ENCODE data around the gene HOXA9. TPM values are rescaled to one million over a fixed set of nuclear protein-coding genes. Genes with fewer than 3 reads are reported as not detected.

Gene HOXA9
- polyA plus RNA-seq, 1 of the 3 experiments (the other 2 are of a cell fraction), result not detected

DNA sequence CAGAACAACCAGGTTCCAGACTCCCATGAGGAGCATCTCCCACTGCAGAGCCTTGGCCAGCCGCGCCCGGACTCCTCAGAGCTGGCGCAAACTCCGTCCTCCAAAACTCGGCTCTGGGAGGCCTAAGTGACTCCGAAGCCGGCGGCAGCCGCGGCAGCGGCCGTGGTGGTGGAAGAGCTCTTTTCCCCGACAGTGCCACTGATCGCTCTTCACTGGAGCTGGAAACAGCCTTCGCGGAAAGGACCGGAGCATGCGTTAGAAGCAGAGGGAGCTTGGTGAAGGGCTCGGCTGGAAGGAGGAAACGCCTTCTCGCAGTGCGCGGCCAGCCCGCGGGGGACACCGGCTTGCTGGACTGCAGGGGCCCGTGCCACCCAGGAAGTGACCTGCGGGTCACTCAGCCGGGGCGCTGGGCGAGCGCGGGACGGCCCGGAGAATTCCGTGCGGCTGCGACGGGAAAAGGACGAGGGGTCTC lies 39.5 kb upstream of the HOXA9 start:
- Histone ChIP-seq H3K27me3 (ENCODE audit: insufficient read depth) (peaks cover 95% of the 10 kb centered on the region), H4K20me1 (ENCODE audit: insufficient read depth) (peaks cover 6% of the 10 kb centered on the region; the same call in 1 of the 2 replicates), H3K9me2 (no peaks in the 10 kb centered on the region), H3K4me3 (ENCODE audit: low read depth in 2 of 2, low read length in 1 of 2) (no peak overlapping the region; a peak in 1 of 4 replicates), H3K9me3 (no peaks in the 10 kb centered on the region), H3K79me2 (ENCODE audit: insufficient read depth) (no peaks in the 10 kb centered on the region), H2AFZ (ENCODE audit: low read depth) (no peak overlapping the region), H3K27ac (ENCODE audit: low read depth in 2 of 2, low read length in 1 of 2) (no peak overlapping the region), H3K9ac (no peak overlapping the region), H3K4me2 (peak overlapping the region; percentile 38; the same call in 1 of the 2 replicates), H3K36me3 (replicated peaks in 1 of 2; ENCODE audit: control insufficient read depth in 1 of 2, insufficient read depth in 2 of 2, low read length in 1 of 2) (no peaks in the 10 kb centered on the region), H3K4me1 (ENCODE audit: control insufficient read depth in 1 of 2, insufficient read depth in 2 of 2, low read depth in 1 of 2, low read length in 1 of 2) (peaks cover 0 to 7% of the 10 kb centered on the region in 2 experiments; a peak in 1 of 4 replicates), H3F3A (replicated peaks; ENCODE audit: insufficient read depth) (no peaks in the 10 kb centered on the region)
- no peak for TF ChIP-seq CHD2 (IDR thresholded peaks at IDR 0.05; ENCODE audit: low read length, partially characterized antibody)
- TF ChIP-seq, protein P1, sequence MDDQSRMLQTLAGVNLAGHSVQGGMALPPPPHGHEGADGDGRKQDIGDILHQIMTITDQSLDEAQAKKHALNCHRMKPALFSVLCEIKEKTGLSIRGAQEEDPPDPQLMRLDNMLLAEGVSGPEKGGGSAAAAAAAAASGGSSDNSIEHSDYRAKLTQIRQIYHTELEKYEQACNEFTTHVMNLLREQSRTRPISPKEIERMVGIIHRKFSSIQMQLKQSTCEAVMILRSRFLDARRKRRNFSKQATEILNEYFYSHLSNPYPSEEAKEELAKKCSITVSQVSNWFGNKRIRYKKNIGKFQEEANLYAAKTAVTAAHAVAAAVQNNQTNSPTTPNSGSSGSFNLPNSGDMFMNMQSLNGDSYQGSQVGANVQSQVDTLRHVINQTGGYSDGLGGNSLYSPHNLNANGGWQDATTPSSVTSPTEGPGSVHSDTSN (IDR thresholded peaks at IDR 0.05), result no peak
- no peak for TF ChIP-seq TAF1 (IDR thresholded peaks at IDR 0.05; ENCODE audit: borderline replicate concordance, low read depth, low read length)
- no peak for TF ChIP-seq FOXJ3 (CRISPR knock-in tag; IDR thresholded peaks at IDR 0.05)
- TF ChIP-seq, protein P2, sequence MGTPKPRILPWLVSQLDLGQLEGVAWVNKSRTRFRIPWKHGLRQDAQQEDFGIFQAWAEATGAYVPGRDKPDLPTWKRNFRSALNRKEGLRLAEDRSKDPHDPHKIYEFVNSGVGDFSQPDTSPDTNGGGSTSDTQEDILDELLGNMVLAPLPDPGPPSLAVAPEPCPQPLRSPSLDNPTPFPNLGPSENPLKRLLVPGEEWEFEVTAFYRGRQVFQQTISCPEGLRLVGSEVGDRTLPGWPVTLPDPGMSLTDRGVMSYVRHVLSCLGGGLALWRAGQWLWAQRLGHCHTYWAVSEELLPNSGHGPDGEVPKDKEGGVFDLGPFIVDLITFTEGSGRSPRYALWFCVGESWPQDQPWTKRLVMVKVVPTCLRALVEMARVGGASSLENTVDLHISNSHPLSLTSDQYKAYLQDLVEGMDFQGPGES (IDR thresholded peaks at IDR 0.05; ENCODE audit: low read depth, low read length), result no peak
- TF ChIP-seq, protein P3, sequence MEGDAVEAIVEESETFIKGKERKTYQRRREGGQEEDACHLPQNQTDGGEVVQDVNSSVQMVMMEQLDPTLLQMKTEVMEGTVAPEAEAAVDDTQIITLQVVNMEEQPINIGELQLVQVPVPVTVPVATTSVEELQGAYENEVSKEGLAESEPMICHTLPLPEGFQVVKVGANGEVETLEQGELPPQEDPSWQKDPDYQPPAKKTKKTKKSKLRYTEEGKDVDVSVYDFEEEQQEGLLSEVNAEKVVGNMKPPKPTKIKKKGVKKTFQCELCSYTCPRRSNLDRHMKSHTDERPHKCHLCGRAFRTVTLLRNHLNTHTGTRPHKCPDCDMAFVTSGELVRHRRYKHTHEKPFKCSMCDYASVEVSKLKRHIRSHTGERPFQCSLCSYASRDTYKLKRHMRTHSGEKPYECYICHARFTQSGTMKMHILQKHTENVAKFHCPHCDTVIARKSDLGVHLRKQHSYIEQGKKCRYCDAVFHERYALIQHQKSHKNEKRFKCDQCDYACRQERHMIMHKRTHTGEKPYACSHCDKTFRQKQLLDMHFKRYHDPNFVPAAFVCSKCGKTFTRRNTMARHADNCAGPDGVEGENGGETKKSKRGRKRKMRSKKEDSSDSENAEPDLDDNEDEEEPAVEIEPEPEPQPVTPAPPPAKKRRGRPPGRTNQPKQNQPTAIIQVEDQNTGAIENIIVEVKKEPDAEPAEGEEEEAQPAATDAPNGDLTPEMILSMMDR (IDR thresholded peaks at IDR 0.05), result no peak
- no peak for TF ChIP-seq RFX5 (IDR thresholded peaks at IDR 0.05; ENCODE audit: low read length)
- 32% methylated on average over 32 of the region's 41 CpGs for WGBS (ENCODE audit: low lambda C conversion rate)
- ChIA-PET POLR2A (no interaction called here), CTCF (interaction anchor here (0.9 to 7.3 kb wide), 9 partner anchors 9 to 892 kb away, joined by 3 to 37 read pairs (median 4); no protein-coding TSS in a partner anchor)
- no peak for DNase-seq

DNA sequence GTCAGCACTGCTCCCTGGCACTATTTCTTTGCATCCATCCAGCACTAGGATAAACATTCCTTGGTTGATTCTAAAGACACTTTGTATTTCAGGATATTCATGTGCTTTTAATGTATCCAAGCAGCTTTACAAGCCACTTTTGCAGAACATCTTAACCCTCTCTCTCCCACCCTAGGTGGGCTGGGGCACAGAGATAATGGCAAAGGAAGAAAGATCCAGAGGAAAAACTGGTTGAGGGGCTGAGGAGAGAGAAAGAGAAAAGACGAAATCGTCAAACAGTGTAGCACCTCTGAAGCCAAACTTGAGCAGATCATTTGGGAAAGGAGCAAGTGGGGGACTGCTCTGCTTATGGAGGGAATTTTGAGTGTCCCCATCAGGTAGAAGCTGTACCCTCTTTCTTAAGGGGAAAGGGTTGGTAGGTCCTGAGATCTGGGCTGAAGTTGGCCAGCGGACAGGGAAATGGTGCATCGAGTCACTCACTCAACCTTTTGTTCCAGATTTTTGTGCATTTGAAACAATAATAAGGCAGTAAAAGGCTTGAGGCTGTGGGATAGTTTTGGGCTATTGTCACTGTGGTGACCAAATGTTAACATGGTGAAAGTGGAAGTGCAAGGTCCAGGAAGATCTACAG lies 38.7 kb upstream of the HOXA9 start:
- Histone ChIP-seq H3F3A (replicated peaks; ENCODE audit: insufficient read depth) (no peaks in the 10 kb centered on the region), H3K9me2 (no peaks in the 10 kb centered on the region), H3K79me2 (ENCODE audit: insufficient read depth) (no peaks in the 10 kb centered on the region), H3K36me3 (replicated peaks in 1 of 2; ENCODE audit: control insufficient read depth in 1 of 2, insufficient read depth in 2 of 2, low read length in 1 of 2) (no peaks in the 10 kb centered on the region), H4K20me1 (ENCODE audit: insufficient read depth) (peaks cover 6% of the 10 kb centered on the region; the same call in 1 of the 2 replicates), H3K9ac (no peak overlapping the region), H2AFZ (ENCODE audit: low read depth) (no peak overlapping the region), H3K27ac (ENCODE audit: low read depth in 2 of 2, low read length in 1 of 2) (no peak overlapping the region), H3K4me2 (no peak overlapping the region), H3K4me3 (ENCODE audit: low read depth in 2 of 2, low read length in 1 of 2) (no peak overlapping the region), H3K9me3 (no peaks in the 10 kb centered on the region), H3K27me3 (ENCODE audit: insufficient read depth) (peaks cover 93% of the 10 kb centered on the region), H3K4me1 (ENCODE audit: control insufficient read depth in 1 of 2, insufficient read depth in 2 of 2, low read depth in 1 of 2, low read length in 1 of 2) (peaks cover 0 to 7% of the 10 kb centered on the region in 2 experiments; a peak in 1 of 4 replicates)
- WGBS (ENCODE audit: low lambda C conversion rate), result 14% methylated on average over 4 of the region's 4 CpGs
- ChIA-PET CTCF (interaction anchor here (0.9 to 7.3 kb wide), 13 partner anchors 9 to 892 kb away, joined by 3 to 37 read pairs (median 4); no protein-coding TSS in a partner anchor), POLR2A (no interaction called here)
- TF ChIP-seq EZH2phosphoT487 (IDR thresholded peaks at IDR 0.05; ENCODE audit: borderline replicate concordance, low read depth) (peak; percentile 32; the same call in 1 of the 2 replicates), CHD2 (IDR thresholded peaks at IDR 0.05; ENCODE audit: low read length, partially characterized antibody) (no peak)
- no peak for DNase-seq
